HEK293T (cell line): ENCODE measurements around the gene ZSCAN5A.

ENCODE experiments used
- ARNT ChIP-seq: fragments of 450-650 bp; IDR thresholded peaks from 2 replicates; pipeline ENCODE4 v1.6.1; 2017; ENCODE audit warnings: mild to moderate bottlenecking
- BHLHE40 ChIP-seq: fragments of 450-650 bp; IDR thresholded peaks from 2 replicates; pipeline ENCODE4 v1.6.1; 2016; ENCODE audit warnings: mild to moderate bottlenecking, moderate library complexity, borderline replicate concordance
- ELF4 ChIP-seq: fragments of 450-650 bp; IDR thresholded peaks from 2 replicates; pipeline ENCODE4 v1.6.1; 2017; ENCODE audit warnings: antibody characterized with exemption
- FOXA1 ChIP-seq: fragments of 450-650 bp; IDR thresholded peaks from 2 replicates; pipeline ENCODE4 v1.6.1; 2016; ENCODE audit warnings: mild to moderate bottlenecking
- FOXK2 ChIP-seq: fragments of 450-650 bp; IDR thresholded peaks from 2 replicates; pipeline ENCODE4 v1.6.1; 2016; ENCODE audit warnings: mild to moderate bottlenecking
- FOXM1 ChIP-seq: fragments of 450-650 bp; IDR thresholded peaks from 2 replicates; pipeline ENCODE4 v1.6.1; 2017; ENCODE audit warnings: mild to moderate bottlenecking, borderline replicate concordance
- HDGF ChIP-seq: fragments of 450-650 bp; IDR thresholded peaks from 2 replicates; pipeline ENCODE4 v1.6.1; 2017; ENCODE audit warnings: antibody characterized with exemption, borderline replicate concordance
- LEF1 ChIP-seq: fragments of 450-650 bp; IDR thresholded peaks from 2 replicates; pipeline ENCODE4 v1.6.1; 2017; ENCODE audit warnings: mild to moderate bottlenecking, borderline replicate concordance
- NFRKB ChIP-seq: fragments of 450-650 bp; IDR thresholded peaks from 2 replicates; pipeline ENCODE4 v1.6.1; 2016; ENCODE audit warnings: mild to moderate bottlenecking, moderate library complexity
- SP1 ChIP-seq: fragments of 450-650 bp; IDR thresholded peaks from 2 replicates; pipeline ENCODE4 v1.6.1; 2017
- SUZ12 ChIP-seq: fragments of 450-650 bp; IDR thresholded peaks from 2 replicates; pipeline ENCODE4 v1.6.1; 2016; ENCODE audit warnings: mild to moderate bottlenecking
- TARDBP ChIP-seq: fragments of 450-650 bp; IDR thresholded peaks from 2 replicates; pipeline ENCODE4 v1.6.1; 2016

- TF ChIP-seq BHLHE40 (no peak), FOXM1 (no peak), NFRKB (no peak), LEF1 (no peak), HDGF (no peak), FOXK2 (no peak), ELF4 (no peak), FOXA1 (no peak), TARDBP (no peak), SP1 (no peak), SUZ12 (no peak), ARNT (no peak)
These were observed 95.7 kb downstream of the ZSCAN5A start for GRCh38 chr19:56218961-56219360.
